ENCODE results near the gene SLC22A9.

SLC22A9 gene

DNA sequence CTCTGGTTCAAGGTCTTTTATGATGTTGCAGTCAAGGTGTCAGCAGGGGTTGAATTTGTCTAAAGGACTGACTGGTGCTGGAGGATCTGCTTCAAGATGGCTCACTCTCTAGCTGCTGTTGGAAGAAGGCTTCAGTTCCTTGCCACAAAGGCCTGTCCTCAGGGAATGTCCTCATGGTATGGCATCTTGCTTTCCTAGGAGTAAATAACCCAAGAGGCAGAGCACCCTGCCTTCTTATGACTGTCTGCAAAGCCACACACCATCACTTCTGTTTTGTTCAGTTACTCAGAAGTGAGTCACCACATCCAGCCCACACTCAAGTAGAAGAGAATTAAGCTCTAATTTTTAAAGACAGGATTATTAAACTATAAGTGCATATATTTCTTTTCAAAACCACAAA, 76.1 kb downstream of the SLC22A9 start:
- DNase-seq = no peak

GRCh38 chr11:63448646-63449045, 79.1 kb downstream of the SLC22A9 start:
- no peak for DNase-seq

GRCh38 chr11:63459586-63459985, 90.0 kb downstream of the SLC22A9 start:
- no peak for DNase-seq

Data from DMS 273 treated with DMSO at 0.1 percent for 48 hours (cell line).